Chondrocyte (in vitro differentiated cells): ENCODE measurements around the gene SH3RF2. TPM values are rescaled to one million over a fixed set of nuclear protein-coding genes. Genes with fewer than 3 reads are reported as not detected.

Source experiments
- DNase-seq: peaks from one replicate; pipeline ENCODE4 v3.0.0; 2021; ENCODE audit warnings: mixed read lengths, low spot score
- H3K27ac Mint-ChIP-seq: one replicate; pipeline ENCODE4 v1.8.0; 2021; ENCODE audit warnings: mild to moderate bottlenecking, moderate library complexity, mixed read lengths; ENCODE audit not compliant: unreplicated experiment
- H3K27me3 Mint-ChIP-seq: 2 replicates; pipeline ENCODE4 v1.8.0; 2021; ENCODE audit warnings: low read depth, mixed read lengths
- H3K36me3 Mint-ChIP-seq: 2 replicates; pipeline ENCODE4 v1.8.0; 2021; ENCODE audit warnings: low read depth, mixed read lengths
- H3K4me1 Mint-ChIP-seq: 2 replicates; pipeline ENCODE4 v1.8.0; 2021; ENCODE audit warnings: low read depth, mild to moderate bottlenecking, mixed read lengths
- H3K4me3 Mint-ChIP-seq: one replicate; pipeline ENCODE4 v1.8.0; 2021; ENCODE audit warnings: mild to moderate bottlenecking, moderate library complexity, mixed read lengths; ENCODE audit not compliant: unreplicated experiment
- H3K9me3 Mint-ChIP-seq: 2 replicates; pipeline ENCODE4 v1.8.0; 2021; ENCODE audit warnings: low read depth, mixed read lengths
- CTCF ChIP-seq: fragments of 200-600 bp; sonication (generic); IDR thresholded peaks from 2 replicates; pipeline ENCODE4 v1.5.0; 2021; ENCODE audit warnings: antibody characterized with exemption, mild to moderate bottlenecking, moderate library complexity
- total RNA-seq: library from RNA; stranded (reverse); gene quantifications from 3 replicates; pipeline ENCODE4 v1.2.1, GENCODE V29; 2021

The SH3RF2 gene
- total RNA-seq, 1 donor from 2014 or later, result 0.42 TPM

DNA sequence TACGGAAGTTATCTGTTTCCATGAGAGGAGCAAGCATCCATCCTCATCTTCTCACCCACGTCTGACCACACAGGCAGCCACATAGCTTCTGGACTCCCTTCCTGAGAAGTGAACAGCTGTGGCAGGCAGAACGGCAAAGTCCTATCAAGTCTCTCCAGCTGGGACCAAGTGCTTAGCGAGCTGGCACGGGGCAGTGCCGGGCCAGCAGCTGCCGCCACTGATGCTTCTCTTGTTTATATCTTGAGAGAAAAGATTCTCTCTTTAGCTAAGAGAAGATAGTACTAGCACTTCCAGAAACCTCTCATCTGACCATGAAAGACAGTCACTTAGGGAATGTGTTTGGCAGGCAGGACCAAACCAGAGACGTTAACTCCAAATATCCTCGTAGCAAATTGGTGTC is 131.8 kb downstream of the SH3RF2 start:
- H3K4me1 Mint-ChIP-seq, result peaks cover 14% of the 10 kb centered on the region
- H3K4me3 Mint-ChIP-seq, result no peak overlapping the region
- H3K27ac Mint-ChIP-seq, result no peak overlapping the region
- no peak for DNase-seq
- H3K36me3 Mint-ChIP-seq, result no peaks in the 10 kb centered on the region
- no peak for TF ChIP-seq CTCF
- H3K9me3 Mint-ChIP-seq, result no peaks in the 10 kb centered on the region
- no peaks in the 10 kb centered on the region for H3K27me3 Mint-ChIP-seq

- Mint-ChIP-seq H3K36me3 (no peaks in the 10 kb centered on the region), H3K9me3 (no peaks in the 10 kb centered on the region), H3K27me3 (peaks cover 4% of the 10 kb centered on the region), H3K4me1 (peaks cover 14% of the 10 kb centered on the region), H3K4me3 (no peak overlapping the region), H3K27ac (no peak overlapping the region)
- no peak for DNase-seq
- TF ChIP-seq CTCF, result no peak
Measured at GRCh38 chr5:146068977-146069779, 132.8 kb downstream of the SH3RF2 start.

DNA sequence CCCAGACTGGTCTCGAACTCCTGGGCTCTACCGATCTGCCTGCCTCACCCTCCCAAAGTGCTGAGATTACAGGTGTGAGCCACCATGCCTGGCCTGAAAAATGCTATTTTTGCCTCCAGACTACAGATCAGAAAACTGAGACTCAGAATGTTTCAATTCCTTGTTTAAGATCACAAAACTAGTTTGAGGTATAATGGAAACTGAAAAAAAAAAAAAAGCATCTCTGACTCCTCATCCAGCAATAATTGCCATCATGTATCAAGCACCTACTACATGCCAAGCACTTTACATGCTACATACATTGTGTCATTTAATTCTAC is 133.4 kb downstream of the SH3RF2 start:
- no peak overlapping the region for H3K4me3 Mint-ChIP-seq
- peaks cover 5% of the 10 kb centered on the region for H3K27me3 Mint-ChIP-seq
- TF ChIP-seq CTCF, result no peak
- H3K36me3 Mint-ChIP-seq, result no peaks in the 10 kb centered on the region
- H3K9me3 Mint-ChIP-seq, result no peaks in the 10 kb centered on the region
- peaks cover 14% of the 10 kb centered on the region for H3K4me1 Mint-ChIP-seq
- no peak for DNase-seq
- H3K27ac Mint-ChIP-seq, result no peak overlapping the region

DNA sequence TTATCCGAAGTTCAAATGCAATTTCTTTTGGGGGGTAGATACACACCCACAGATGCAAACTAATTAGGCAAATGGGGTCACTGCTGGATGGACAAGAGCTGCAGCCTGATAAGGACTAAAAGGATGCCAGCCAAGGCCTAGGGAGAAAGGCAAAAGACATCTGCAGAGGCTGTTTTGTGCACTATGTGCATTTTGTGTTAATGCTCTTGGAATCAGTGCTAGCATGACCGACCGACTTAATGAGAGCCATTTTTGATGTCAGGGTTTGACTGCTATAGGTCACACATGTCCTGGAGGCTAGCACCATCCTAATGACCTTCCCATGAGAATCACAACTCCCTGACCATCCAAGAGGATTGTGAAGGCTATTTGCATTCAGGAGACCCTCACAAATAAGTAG is 134.4 kb downstream of the SH3RF2 start:
- TF ChIP-seq CTCF, result no peak
- no peaks in the 10 kb centered on the region for H3K9me3 Mint-ChIP-seq
- no peak overlapping the region for H3K4me3 Mint-ChIP-seq
- peaks cover 14% of the 10 kb centered on the region for H3K4me1 Mint-ChIP-seq
- no peaks in the 10 kb centered on the region for H3K36me3 Mint-ChIP-seq
- H3K27ac Mint-ChIP-seq, result no peak overlapping the region
- DNase-seq, result no peak
- peaks cover 5% of the 10 kb centered on the region for H3K27me3 Mint-ChIP-seq

DNA sequence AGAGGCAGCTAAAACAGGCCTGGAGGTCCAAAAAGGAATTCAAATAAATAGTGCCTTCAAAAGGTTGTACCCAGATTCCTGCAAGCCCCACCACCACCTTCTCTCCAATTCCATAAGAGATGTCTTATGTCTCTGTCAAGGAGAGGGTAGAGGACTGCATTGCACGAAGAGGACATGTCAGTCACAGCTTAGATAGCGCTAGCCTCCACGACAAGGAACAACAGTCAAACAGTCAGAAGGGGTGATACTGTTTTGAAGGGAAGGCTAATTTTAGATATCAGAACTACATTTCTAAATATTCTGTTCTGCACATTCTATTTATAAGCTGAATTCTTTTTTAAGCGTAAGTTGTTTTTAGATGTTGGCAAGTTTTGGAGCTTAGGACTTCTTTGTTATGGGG is 134.8 kb downstream of the SH3RF2 start:
- no peaks in the 10 kb centered on the region for H3K36me3 Mint-ChIP-seq
- no peak overlapping the region for H3K27ac Mint-ChIP-seq
- H3K4me1 Mint-ChIP-seq, result peaks cover 14% of the 10 kb centered on the region
- no peak overlapping the region for H3K4me3 Mint-ChIP-seq
- H3K9me3 Mint-ChIP-seq, result no peaks in the 10 kb centered on the region
- H3K27me3 Mint-ChIP-seq, result peaks cover 5% of the 10 kb centered on the region
- no peak for DNase-seq
- no peak for TF ChIP-seq CTCF
